GM10266 (cell line): ENCODE results near the gene SYNJ2.

Source experiments
- DNase-seq: peaks from one replicate; pipeline ENCODE4 v3.0.0; 2012; ENCODE audit errors: extremely low spot score
- TF ChIP-seq, protein P1 (sequence below): IDR thresholded peaks from 2 replicates; pipeline ENCODE4 v1.5.1; 2012; ENCODE audit warnings: mild to moderate bottlenecking, low read depth; ENCODE audit not compliant: control insufficient read depth, insufficient read depth; ENCODE audit errors: missing control alignments

Gene SYNJ2

GRCh38 chr6:158018041-158018771 is 36.5 kb downstream of the SYNJ2 start:
- no peak for DNase-seq
- TF ChIP-seq, protein P1, sequence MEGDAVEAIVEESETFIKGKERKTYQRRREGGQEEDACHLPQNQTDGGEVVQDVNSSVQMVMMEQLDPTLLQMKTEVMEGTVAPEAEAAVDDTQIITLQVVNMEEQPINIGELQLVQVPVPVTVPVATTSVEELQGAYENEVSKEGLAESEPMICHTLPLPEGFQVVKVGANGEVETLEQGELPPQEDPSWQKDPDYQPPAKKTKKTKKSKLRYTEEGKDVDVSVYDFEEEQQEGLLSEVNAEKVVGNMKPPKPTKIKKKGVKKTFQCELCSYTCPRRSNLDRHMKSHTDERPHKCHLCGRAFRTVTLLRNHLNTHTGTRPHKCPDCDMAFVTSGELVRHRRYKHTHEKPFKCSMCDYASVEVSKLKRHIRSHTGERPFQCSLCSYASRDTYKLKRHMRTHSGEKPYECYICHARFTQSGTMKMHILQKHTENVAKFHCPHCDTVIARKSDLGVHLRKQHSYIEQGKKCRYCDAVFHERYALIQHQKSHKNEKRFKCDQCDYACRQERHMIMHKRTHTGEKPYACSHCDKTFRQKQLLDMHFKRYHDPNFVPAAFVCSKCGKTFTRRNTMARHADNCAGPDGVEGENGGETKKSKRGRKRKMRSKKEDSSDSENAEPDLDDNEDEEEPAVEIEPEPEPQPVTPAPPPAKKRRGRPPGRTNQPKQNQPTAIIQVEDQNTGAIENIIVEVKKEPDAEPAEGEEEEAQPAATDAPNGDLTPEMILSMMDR: no peak

GRCh38 chr6:158018851-158019361 is 37.2 kb downstream of the SYNJ2 start:
- DNase-seq: no peak
- TF ChIP-seq, protein P1: no peak

DNA sequence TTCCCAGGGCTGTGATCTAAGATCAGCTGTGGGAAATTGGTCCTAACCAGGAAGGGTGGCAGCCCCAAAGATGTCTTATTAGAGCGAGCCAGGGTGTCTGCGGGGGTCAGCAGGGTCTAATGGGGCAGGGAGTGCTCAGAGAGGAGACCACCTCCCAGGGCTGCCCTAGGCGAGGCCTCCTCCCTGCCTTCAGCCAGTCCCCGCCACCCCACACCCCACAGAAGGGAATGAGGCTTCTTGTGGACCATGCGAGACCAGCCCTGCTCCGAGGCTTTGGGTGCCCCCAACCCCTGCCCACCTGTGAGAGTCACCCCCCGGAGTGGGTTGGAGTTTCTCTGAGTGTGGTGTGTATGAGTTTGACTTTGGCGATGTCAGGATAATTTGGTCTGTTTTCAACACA is 37.8 kb downstream of the SYNJ2 start:
- no peak for DNase-seq
- TF ChIP-seq, protein P1: no peak

DNA sequence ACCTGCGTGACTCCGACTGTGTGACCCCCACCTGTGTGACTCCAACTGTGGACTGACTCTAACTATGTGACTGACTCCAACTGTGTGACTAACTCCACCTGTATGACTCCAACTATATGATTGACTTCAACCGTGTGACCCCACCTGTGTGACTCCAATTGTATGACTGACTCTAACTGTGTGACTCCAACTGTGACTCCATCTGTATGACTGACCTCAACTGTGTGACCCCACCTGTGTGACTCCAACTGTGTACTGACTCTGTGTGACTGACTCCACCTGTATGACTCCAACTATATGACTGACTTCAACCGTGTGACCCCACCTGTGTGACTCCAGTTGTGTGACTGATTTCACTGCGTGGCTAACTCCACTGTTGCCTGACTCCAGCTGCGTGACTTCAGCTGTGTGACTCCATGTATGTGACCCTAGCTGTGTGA is 38.6 kb downstream of the SYNJ2 start:
- no peak for DNase-seq
- TF ChIP-seq, protein P1: no peak

GRCh38 chr6:158020811-158021210 is 39.1 kb downstream of the SYNJ2 start:
- DNase-seq: no peak
- TF ChIP-seq, protein P1: no peak

DNA sequence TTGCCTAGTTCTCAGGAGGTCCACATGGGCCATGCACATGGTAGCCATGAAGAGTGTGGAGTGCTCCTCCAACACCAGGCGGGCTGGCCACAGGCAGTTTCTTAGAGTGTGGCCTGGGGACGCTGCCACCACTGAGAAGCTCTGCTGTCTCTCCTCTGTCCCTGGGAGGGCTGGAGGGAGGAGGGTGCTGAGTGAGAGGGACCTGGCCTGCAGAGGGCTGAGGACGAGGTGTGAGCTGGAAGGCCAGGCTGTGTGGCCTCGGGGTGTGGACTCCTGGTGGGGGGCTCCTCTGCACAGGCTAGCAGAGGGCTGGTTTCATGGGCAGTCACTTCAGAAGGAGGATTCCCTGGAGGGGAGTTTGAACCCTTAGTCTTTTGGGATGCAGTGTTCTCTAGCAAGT is 39.7 kb downstream of the SYNJ2 start:
- TF ChIP-seq, protein P1: no peak
- DNase-seq: no peak

- TF ChIP-seq, protein P1: no peak
- DNase-seq: no peak
Measured at GRCh38 chr6:158021814-158022748, 40.4 kb downstream of the SYNJ2 start.
